ENCODE results near the gene COL6A2.
"Not testable (repeated sequence)": the region's sequence is repeated elsewhere in the genome, so short reads cannot be mapped to it uniquely, and the experiment has no call there.

Gene COL6A2

DNA sequence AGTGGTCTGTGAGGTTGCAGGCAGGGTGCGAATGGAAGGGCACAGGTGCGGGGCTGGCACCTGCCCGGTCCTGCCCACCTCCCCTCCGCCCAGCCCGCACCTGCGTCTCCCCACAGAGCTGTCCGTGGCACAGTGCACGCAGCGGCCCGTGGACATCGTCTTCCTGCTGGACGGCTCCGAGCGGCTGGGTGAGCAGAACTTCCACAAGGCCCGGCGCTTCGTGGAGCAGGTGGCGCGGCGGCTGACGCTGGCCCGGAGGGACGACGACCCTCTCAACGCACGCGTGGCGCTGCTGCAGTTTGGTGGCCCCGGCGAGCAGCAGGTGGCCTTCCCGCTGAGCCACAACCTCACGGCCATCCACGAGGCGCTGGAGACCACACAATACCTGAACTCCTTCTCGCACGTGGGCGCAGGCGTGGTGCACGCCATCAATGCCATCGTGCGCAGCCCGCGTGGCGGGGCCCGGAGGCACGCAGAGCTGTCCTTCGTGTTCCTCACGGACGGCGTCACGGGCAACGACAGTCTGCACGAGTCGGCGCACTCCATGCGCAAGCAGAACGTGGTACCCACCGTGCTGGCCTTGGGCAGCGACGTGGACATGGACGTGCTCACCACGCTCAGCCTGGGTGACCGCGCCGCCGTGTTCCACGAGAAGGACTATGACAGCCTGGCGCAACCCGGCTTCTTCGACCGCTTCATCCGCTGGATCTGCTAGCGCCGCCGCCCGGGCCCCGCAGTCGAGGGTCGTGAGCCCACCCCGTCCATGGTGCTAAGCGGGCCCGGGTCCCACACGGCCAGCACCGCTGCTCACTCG lies 34.1 kb downstream of the COL6A2 start:
- no peak overlapping the region for H3K4me3 ChIP-seq (ENCODE audit: low read length)
- TF ChIP-seq ZNF274 (IDR thresholded peaks at IDR 0.05; ENCODE audit: low read depth, low read length): no peak

DNA sequence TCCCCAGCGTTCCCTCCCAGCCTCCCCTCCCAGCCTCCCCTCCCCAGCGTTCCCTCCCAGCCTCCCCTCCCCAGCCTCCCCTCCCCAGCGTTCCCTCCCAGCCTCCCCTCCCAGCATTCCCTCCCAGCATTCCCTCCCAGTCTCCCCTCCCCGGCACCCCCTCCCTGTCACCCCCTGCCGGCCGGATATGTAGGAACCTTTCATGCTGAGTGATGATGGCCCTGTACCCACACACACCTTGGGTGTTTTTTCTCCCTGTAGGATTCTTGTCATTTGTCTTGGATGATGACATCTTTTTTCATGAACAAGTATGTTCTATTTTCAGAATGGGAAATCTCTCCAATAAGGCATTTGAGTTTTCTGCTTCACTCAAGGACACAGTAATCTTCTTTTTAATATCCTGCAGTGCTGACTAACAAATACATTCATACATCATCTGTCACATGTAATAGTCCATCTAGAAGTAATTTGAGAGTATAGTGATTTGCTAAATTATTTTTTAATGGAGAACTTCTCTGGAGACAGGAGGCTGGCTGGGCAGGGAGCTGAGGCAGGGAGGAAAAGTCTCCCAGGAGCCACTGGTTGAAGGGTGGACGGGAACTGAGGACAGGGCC lies 38.0 kb downstream of the COL6A2 start:
- TF ChIP-seq ZNF274 (IDR thresholded peaks at IDR 0.05; ENCODE audit: low read depth, low read length): no peak

DNA sequence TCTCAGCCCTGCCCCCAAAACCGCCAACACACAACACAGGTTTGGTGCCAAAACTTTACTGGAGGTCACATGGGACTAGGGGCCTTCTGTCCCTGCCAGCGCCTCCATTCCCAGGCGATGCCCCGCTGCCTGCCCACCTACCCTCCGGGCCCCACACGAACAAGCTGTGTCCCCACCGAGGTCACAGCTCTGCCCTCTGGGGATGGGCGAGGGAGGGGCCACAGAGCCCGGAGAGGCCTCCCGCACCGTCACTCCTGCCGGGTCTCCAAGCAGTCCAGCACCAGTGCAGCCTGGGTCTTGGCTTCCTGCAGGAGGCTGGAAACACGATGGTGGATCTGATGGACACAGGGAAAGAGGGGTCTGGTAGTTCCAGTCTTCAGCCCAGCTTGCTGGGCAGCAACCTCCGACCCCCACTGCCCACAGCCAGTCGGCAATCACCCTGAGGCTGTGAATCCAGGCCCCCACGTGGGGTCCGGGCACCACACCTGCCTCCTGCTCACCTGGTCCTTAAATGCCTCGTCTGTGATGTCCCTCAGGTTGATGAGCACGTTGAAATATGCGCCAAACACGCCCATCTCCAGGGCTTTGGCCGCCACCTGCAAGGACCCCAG lies 38.9 kb downstream of the COL6A2 start:
- TF ChIP-seq ZNF274 (IDR thresholded peaks at IDR 0.05; ENCODE audit: low read depth, low read length): no peak
- no peak overlapping the region for H3K4me3 ChIP-seq (ENCODE audit: low read length)

More for the DNA sequence above, 38.0 kb downstream of the COL6A2 start:
- no peak overlapping the region for H3K4me3 ChIP-seq (ENCODE audit: low read length)

DNA sequence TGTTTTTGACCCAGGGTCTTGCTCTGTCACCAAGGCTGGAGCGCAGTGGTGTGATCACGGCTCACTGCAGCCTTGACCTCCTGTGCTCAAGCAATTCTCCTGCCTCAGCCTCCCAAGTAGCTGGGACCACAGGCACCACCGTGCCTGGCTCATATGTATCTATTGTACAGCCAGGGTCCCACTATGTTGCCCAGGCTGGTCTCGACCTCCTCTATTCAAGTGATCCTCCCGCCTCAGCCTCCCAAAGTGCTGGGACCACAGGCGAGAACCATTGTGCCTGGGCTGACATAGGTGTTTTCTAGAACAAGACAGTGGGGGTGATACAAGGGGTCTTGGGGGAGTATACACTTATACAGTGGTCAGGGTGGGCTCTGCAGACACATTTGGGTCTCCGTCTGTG lies 40.0 kb downstream of the COL6A2 start:
- no peak overlapping the region for H3K4me3 ChIP-seq (ENCODE audit: low read length)
- TF ChIP-seq ZNF274 (IDR thresholded peaks at IDR 0.05; ENCODE audit: low read depth, low read length): no peak

DNA sequence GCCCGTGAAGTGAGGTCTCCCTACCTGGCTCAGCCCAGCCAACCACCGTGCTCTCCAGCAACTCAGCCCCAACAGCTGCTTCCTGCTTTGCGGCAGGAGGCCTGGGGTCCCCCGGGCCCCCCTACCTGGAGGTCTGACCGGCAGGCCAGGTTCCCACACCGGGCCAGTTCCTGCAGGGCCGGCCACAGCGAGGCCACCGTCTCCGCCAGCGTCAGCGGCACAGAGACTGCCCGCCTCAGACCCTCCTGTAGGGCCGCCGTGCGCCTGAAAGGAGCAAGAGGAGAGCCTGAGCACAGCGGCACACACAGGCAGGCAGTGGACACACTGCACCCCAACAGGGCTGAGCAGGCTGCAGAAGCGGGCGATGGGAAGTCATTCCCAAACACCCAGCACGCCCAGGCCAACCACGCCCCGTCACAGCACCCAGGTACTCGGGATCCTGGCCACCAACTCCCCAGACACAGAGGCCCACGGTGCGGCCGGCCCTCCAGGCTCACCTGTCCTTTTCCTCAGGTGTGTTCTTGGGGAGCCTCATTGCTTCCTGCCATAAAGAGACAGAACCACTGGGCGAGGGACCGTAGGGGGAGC lies 40.6 kb downstream of the COL6A2 start:
- no peak for TF ChIP-seq ZNF274 (IDR thresholded peaks at IDR 0.05; ENCODE audit: low read depth, low read length)
- H3K4me3 ChIP-seq (ENCODE audit: low read length): no peak overlapping the region

DNA sequence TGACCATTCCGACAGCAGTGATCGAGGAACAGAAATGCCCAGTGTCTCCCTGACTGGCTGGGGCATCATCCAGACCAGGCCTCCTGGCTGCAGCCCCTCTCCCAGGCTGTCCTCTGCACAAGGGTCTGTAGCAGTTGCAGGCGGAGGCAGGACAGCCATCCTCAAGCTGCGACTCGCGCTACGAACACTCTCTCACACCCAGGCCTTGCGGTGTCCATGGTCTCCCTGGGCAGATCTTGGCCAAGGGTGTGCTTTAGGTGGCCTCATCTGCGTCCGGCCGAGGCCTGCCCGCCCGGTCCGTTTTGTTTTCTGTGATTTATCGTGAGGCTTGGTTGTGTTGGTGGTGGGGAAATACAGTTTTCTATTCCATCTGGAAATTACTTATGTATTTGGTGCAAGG lies 41.8 kb downstream of the COL6A2 start:
- H3K4me3 ChIP-seq (ENCODE audit: low read length): no peak overlapping the region
- TF ChIP-seq ZNF274 (IDR thresholded peaks at IDR 0.05; ENCODE audit: low read depth, low read length): no peak

DNA sequence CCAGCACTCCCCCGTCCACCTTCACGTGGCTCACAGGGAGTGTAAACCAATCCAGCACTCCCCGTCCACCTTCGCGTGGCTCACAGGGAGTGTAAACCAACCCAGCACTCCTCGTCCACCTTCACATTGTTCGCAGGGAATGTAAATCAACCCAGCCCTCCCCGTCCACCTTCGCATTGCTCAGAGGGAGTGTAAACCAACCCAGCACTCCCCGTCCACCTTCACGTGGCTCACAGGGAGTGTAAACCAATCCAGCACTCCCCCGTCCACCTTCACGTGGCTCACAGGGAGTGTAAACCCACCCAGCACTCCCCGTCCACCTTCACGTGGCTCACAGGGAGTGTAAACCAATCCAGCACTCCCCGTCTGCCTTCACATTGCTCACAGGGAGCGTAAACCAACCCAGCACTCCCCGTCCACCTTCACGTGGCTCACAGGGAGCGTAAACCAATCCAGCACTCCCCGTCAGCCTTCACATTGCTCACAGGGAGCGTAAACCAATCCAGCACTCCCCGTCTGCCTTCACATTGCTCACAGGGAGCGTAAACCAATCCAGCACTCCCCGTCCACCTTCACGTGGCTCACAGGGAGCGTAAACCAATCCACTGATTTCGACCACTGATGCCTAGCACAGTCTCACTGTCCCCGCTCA lies 42.6 kb downstream of the COL6A2 start:
- not testable (repeated sequence) for H3K4me3 ChIP-seq (ENCODE audit: low read length)

DNA sequence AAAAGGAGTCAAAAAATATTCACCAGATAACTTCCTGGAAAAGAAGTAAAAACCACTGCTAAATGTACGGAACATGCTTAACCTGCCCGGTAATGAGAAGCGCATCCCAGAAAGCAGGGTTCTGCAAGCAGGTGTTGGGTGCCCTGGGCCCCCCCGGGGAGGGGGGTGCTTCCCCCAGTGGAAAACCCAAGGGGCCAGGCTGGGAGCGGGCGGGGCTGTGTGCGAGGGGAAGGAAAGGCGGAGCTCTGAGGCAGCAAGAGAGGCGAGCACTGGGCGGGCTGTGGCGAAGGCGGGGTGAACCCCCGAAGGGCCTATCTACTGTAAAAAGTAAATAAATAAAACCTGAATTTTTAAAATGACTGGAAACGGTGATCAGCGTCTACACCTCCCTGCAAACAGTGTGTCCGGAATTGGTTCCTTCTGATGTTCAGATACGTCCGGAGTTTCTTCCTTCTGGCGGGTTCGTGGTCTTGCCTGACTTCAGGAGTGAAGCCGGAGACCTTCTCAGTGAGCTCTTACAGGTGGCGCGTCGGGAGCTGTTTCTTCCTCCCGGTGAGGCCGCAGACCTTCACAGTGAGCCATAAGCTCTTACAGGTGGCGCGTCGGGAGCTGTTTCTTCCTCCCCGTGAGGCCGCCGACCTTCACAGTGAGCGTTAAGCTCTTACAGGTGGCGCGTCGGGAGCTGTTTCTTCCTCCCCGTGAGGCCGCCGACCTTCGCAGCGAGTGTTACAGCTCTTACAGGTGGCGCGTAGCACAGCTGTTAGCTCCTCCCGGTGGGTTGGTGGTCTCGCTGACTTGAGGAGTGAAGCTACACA lies 44.1 kb downstream of the COL6A2 start:
- no peak for TF ChIP-seq ZNF274 (IDR thresholded peaks at IDR 0.05; ENCODE audit: low read depth, low read length)
- H3K4me3 ChIP-seq (ENCODE audit: low read length): no peak overlapping the region

DNA sequence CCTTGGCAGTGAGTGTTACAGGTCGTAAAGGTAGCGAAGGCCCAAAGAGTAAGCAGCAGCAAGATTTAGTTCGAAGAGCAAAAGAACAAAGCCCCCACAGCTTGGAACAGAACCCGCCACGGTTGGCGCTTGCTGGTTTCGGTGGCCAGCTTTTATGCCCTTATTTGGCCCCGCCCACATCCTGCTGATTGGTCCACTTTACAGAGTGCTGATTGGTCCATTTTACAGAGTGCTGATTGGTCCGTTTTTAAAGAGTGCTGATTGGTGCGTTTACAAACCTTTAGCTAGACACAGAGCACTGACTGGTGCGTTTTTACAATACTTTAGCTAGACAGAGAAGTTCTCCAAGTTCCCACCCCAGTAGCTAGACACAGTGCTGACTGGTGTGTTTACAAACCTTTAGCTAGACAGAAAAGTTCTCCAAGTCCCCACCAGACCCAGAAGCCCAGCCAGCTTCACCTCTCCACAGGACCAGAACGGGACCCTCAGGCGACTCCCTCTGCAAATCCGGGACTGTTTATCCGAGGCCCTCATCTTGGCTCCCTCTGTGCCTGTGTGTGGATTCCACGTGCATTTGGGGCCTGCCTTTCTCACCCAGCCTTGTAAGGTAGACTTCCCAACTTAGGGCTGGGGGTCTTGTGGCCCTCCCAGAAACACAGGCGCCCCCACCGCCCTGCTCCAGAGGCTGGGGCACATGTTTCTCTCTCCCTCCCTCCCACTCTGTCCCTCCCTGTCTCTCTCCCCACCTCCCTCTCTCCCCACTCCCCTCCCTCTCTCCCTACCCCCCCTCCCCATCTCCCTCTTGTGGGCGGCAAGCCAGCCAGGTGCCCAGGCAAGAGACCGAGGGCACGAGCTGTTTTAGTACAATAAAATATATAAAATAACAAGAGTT lies 44.9 kb downstream of the COL6A2 start:
- TF ChIP-seq ZNF274 (IDR thresholded peaks at IDR 0.05; ENCODE audit: low read depth, low read length): no peak
- no peak overlapping the region for H3K4me3 ChIP-seq (ENCODE audit: low read length)

DNA sequence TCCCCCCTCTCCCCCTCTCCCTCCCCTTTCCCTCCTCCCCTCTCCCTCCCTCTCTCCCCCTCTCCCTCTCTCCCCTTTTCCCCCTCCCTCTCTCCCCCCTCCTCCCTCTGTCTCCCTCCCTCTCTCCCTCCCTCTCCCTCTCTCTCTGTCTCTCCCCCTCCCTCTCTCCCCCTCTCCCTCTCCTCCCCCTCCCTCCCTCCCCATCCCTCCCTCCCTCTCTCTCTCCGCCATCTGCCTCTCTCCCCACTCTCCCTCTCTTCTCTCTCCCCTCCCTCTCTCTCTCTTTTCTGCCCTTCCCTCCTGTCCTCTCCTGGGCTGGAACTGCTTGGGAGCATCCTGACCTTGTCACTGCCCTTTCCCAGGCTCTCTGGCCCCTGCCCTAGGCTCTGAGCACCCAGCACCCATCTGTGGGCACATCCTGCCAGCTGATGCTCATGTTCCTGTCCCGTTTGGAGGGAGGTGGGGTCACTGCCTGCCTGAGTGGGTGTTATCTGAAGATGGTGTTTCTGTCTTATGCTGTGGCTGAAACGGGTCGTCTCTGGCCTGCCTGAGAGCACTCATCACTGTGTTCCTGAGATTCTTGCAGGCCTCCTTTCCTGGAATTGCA lies 46.7 kb downstream of the COL6A2 start:
- H3K4me3 ChIP-seq (ENCODE audit: low read length): no peak overlapping the region
- TF ChIP-seq ZNF274 (IDR thresholded peaks at IDR 0.05; ENCODE audit: low read depth, low read length): no peak

DNA sequence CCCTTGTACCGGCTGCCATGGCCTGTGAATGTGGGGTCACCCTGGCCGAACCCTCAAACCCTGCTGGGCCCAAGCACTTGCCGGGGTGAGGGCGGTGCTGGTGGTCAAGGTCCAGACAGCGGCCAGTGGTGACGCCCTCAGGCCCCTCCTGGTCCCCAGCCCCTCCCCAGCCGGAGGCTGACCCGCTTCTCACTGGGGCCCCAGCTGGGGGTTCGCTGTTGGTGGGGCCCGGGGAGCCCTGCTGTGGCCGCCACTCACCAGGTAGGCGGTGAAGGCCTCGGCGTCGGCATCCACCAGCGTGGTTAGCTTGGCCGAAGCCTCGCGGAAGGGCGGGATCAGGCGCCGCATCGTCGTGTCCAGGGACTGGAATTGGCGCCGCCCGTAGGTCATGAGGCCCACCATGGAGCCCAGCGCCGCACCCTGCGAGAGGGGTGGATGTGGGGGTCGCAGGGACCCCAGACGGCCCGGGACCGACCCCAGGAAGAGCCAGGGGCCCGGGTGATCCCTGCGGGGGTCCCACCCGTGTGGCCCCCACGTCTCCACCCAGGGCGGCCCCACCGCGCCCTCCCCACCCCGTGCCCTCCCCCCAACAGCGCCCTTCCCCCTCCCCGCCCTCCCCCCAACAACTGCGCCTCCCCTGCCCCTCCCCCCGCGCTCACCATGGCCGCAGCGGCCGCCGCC lies 47.4 kb downstream of the COL6A2 start:
- no peak for TF ChIP-seq ZNF274 (IDR thresholded peaks at IDR 0.05; ENCODE audit: low read depth, low read length)

More for the DNA sequence above, 47.4 kb downstream of the COL6A2 start:
- no peak overlapping the region for H3K4me3 ChIP-seq (ENCODE audit: low read length)
